ENCODE data around the gene MERTK. TPM values are rescaled to one million over a fixed set of nuclear protein-coding genes. Genes with fewer than 3 reads are reported as not detected.

Gene MERTK
- total and polyA plus RNA-seq, 2 of the 13 experiments (the other 11 are each of a cell fraction or from before 2014, with no cell fraction given): 37.3 to 44.7 TPM

DNA sequence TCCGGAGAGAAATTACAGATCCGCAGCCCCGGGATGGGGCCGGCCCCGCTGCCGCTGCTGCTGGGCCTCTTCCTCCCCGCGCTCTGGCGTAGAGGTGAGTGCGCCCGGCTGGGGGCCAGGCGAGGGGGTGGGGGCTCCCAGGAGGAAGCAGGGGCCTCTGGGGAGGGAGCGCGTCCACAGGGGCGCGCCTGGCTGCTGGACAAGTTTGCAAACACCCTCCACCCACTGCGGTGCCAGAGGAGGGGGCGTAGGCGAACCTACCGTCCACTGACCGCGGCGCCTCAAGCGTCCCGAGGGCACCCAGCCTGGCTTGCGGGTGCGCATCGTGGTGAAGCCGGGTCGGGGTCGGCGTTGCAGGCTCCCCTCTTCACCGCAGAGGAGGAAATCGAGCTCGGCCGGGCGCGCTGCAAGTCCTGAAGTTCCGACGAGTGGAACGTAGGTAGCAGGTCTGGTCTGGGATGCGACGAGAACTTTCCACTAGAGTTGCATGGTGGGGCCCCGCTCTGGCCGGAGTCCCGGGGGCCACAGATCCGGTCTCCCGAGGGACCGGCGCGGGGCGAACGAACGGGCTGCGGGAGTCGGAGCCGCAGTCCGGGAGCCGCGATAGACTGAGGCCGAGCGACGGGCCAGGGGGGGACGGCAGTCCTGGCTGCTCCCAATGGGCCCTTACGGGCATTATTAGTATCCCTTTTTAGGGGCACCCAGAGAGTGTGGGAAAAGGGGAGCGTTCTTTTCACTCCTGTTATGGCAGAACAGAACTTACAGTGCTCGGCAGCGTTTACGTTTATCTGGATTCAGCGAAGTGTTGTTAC is 502 bp downstream of the MERTK start (continued):
- TF ChIP-seq, protein P1, sequence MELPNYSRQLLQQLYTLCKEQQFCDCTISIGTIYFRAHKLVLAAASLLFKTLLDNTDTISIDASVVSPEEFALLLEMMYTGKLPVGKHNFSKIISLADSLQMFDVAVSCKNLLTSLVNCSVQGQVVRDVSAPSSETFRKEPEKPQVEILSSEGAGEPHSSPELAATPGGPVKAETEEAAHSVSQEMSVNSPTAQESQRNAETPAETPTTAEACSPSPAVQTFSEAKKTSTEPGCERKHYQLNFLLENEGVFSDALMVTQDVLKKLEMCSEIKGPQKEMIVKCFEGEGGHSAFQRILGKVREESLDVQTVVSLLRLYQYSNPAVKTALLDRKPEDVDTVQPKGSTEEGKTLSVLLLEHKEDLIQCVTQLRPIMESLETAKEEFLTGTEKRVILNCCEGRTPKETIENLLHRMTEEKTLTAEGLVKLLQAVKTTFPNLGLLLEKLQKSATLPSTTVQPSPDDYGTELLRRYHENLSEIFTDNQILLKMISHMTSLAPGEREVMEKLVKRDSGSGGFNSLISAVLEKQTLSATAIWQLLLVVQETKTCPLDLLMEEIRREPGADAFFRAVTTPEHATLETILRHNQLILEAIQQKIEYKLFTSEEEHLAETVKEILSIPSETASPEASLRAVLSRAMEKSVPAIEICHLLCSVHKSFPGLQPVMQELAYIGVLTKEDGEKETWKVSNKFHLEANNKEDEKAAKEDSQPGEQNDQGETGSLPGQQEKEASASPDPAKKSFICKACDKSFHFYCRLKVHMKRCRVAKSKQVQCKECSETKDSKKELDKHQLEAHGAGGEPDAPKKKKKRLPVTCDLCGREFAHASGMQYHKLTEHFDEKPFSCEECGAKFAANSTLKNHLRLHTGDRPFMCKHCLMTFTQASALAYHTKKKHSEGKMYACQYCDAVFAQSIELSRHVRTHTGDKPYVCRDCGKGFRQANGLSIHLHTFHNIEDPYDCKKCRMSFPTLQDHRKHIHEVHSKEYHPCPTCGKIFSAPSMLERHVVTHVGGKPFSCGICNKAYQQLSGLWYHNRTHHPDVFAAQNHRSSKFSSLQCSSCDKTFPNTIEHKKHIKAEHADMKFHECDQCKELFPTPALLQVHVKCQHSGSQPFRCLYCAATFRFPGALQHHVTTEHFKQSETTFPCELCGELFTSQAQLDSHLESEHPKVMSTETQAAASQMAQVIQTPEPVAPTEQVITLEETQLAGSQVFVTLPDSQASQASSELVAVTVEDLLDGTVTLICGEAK (IDR thresholded peaks at IDR 0.05): no peak
- TF ChIP-seq, protein P1 (CRISPR knock-in tag; IDR thresholded peaks at IDR 0.05): 0 out of 2 replicates have a peak, but pooled peaks have one; percentile 35
- no peak for TF ChIP-seq MAFK (conservative IDR thresholded peaks at IDR 0.05 in 1 of 2, IDR thresholded peaks at IDR 0.05 in 1 of 2; ENCODE audit: low read length in 2 of 2)
- TF ChIP-seq LCORL (IDR thresholded peaks at IDR 0.05): no peak
- 0 out of 2 replicates have a peak, but pooled peaks have one; percentile 15 for TF ChIP-seq LCORL (CRISPR knock-in tag; IDR thresholded peaks at IDR 0.05)
- TF ChIP-seq ATRX (CRISPR knock-in tag; IDR thresholded peaks at IDR 0.05; ENCODE audit: borderline replicate concordance): no peak
- TF ChIP-seq ZBTB21 (CRISPR knock-in tag; IDR thresholded peaks at IDR 0.05): no peak
- TF ChIP-seq, protein P2, sequence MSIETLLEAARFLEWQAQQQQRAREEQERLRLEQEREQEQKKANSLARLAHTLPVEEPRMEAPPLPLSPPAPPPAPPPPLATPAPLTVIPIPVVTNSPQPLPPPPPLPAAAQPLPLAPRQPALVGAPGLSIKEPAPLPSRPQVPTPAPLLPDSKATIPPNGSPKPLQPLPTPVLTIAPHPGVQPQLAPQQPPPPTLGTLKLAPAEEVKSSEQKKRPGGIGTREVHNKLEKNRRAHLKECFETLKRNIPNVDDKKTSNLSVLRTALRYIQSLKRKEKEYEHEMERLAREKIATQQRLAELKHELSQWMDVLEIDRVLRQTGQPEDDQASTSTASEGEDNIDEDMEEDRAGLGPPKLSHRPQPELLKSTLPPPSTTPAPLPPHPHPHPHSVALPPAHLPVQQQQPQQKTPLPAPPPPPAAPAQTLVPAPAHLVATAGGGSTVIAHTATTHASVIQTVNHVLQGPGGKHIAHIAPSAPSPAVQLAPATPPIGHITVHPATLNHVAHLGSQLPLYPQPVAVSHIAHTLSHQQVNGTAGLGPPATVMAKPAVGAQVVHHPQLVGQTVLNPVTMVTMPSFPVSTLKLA (IDR thresholded peaks at IDR 0.05): no peak
- TF ChIP-seq, protein P3, sequence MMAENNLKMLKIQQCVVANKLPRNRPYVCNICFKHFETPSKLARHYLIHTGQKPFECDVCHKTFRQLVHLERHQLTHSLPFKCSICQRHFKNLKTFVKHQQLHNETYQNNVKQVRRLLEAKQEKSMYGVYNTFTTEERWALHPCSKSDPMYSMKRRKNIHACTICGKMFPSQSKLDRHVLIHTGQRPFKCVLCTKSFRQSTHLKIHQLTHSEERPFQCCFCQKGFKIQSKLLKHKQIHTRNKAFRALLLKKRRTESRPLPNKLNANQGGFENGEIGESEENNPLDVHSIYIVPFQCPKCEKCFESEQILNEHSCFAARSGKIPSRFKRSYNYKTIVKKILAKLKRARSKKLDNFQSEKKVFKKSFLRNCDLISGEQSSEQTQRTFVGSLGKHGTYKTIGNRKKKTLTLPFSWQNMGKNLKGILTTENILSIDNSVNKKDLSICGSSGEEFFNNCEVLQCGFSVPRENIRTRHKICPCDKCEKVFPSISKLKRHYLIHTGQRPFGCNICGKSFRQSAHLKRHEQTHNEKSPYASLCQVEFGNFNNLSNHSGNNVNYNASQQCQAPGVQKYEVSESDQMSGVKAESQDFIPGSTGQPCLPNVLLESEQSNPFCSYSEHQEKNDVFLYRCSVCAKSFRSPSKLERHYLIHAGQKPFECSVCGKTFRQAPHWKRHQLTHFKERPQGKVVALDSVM (CRISPR knock-in tag; IDR thresholded peaks at IDR 0.05): no peak; the same call in 1 of the 2 replicates
- peak; percentile 71 for TF ChIP-seq MED8 (CRISPR knock-in tag; IDR thresholded peaks at IDR 0.05; ENCODE audit: insufficient replicate concordance)
- TF ChIP-seq MYNN (CRISPR knock-in tag; IDR thresholded peaks at IDR 0.05; ENCODE audit: low read depth): peak; percentile 58; the same call in 1 of the 2 replicates
- peak; percentile 14; the same call in 1 of the 2 replicates for TF ChIP-seq GATAD2A (CRISPR knock-in tag; IDR thresholded peaks at IDR 0.05)
- TF ChIP-seq NFIB (CRISPR knock-in tag; IDR thresholded peaks at IDR 0.05; ENCODE audit: borderline replicate concordance): no peak
- no peak for TF ChIP-seq ZNF563 (CRISPR knock-in tag; IDR thresholded peaks at IDR 0.05)
- TF ChIP-seq DNMT3B (CRISPR knock-in tag; conservative IDR thresholded peaks at IDR 0.05): no peak
